Endodermal cell (in vitro differentiated cells): ENCODE results near the gene CGREF1. TPM values are rescaled to one million over a fixed set of nuclear protein-coding genes. Genes with fewer than 3 reads are reported as not detected.

Experiments
- DNase-seq: peaks from one replicate; pipeline ENCODE4 v3.0.0-alpha.2; 2017
- H3K27ac ChIP-seq: 2 replicates; pipeline ENCODE4 v1.5.1; 2013; ENCODE audit warnings: mild to moderate bottlenecking, low read depth, low read length, moderate library complexity
- H3K27me3 ChIP-seq: 2 replicates; pipeline ENCODE4 v1.6.1; 2013; ENCODE audit warnings: mild to moderate bottlenecking, low read length, moderate library complexity; ENCODE audit not compliant: insufficient read depth, control insufficient read depth, poor library complexity, severe bottlenecking
- H3K36me3 ChIP-seq: 2 replicates; pipeline ENCODE4 v1.7.0; 2013; ENCODE audit warnings: mild to moderate bottlenecking, low read length, moderate library complexity; ENCODE audit not compliant: control insufficient read depth, insufficient read depth
- H3K4me1 ChIP-seq: one replicate; pipeline ENCODE4 v1.7.0; 2013; ENCODE audit warnings: low read length; ENCODE audit not compliant: control insufficient read depth, insufficient read depth
- H3K4me3 ChIP-seq: 2 replicates; pipeline ENCODE4 v1.5.1; 2013; ENCODE audit warnings: mild to moderate bottlenecking, low read length, moderate library complexity
- H3K9ac ChIP-seq: 2 replicates; pipeline ENCODE4 v1.6.1; 2013; ENCODE audit warnings: mild to moderate bottlenecking, low read length, moderate library complexity; ENCODE audit not compliant: poor library complexity, severe bottlenecking; ENCODE audit errors: extremely low read depth
- H3K9me3 ChIP-seq: 2 replicates; pipeline ENCODE4 v1.6.1; 2013; ENCODE audit warnings: mild to moderate bottlenecking, low read length, moderate library complexity; ENCODE audit not compliant: control insufficient read depth
- H3K27ac Mint-ChIP-seq: 2 replicates; pipeline ENCODE4 v1.8.0; 2020; ENCODE audit warnings: mixed read lengths
- H3K27me3 Mint-ChIP-seq: 2 replicates; pipeline ENCODE4 v1.8.0; 2021; ENCODE audit warnings: mild to moderate bottlenecking, mixed read lengths; ENCODE audit not compliant: insufficient read depth
- H3K36me3 Mint-ChIP-seq: 2 replicates; pipeline ENCODE4 v1.8.0; 2020; ENCODE audit warnings: low read depth, mixed read lengths
- H3K4me1 Mint-ChIP-seq: 2 replicates; pipeline ENCODE4 v1.8.0; 2020; ENCODE audit warnings: mixed read lengths
- H3K4me3 Mint-ChIP-seq: 2 replicates; pipeline ENCODE4 v1.8.0; 2020; ENCODE audit warnings: mild to moderate bottlenecking, moderate library complexity, mixed read lengths
- H3K9me3 Mint-ChIP-seq: 2 replicates; pipeline ENCODE4 v1.8.0; 2020; ENCODE audit warnings: mild to moderate bottlenecking, mixed read lengths
- WGBS, 2 experiments: methylation state at CpG; one replicate each; pipeline versions ENCODE4 v1.1.5 to v1.1.7; 2013; ENCODE audit warnings: missing lambda C conversion rate in 2 of 2, mixed read lengths in 1 of 2; ENCODE audit not compliant: insufficient coverage in 1 of 2, insufficient read length in 1 of 2; 5-methylcytosine and 5-hydroxymethylcytosine counted together
- total RNA-seq, 2 donors: library from RNA; stranded (reverse); fragmentation: NEBNext Ultra II Directional in 1 of 2; extraction: Animal tissue kit (Norgen Biotek cat#: 25700) in 1 of 2; gene quantifications; 2 replicates in 1 of 2; 3 replicates in 1 of 2; pipeline ENCODE4 v1.2.1, GENCODE V29; 2021
- TF ChIP-seq, protein P1 (sequence below): fragments of 200-600 bp; sonication (generic); conservative IDR thresholded peaks from 2 replicates; pipeline ENCODE4 v1.5.0; 2021; ENCODE audit warnings: antibody characterized with exemption, mild to moderate bottlenecking

The CGREF1 gene
- total RNA-seq, 2 donors from 2014 or later = 0.20 to 0.33 TPM

DNA sequence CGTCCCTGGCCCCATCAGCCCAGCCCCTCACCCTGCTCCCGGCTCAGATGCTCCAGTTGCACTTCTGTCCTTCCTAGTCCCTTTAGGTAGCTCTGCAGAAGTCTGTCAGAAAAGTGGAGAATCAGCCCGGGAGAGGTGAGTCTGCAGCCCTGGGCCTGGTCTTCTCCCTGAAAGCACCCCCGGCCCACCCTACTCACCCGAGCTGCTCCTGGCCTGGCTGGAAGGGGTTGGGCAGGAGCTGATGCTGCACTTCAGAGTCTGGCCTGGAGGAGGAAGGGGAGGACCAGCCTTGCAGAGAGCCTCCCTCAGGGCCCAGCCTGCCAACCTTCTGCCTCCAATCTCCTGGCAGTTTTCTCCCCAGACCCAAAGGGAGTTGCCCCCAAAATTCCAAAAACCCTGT lies 16.6 kb downstream of the CGREF1 start:
- H3K9ac ChIP-seq = no peak overlapping the region
- no peak for DNase-seq
- no peak overlapping the region for H3K27ac ChIP-seq
- no peaks in the 10 kb centered on the region for H3K4me1 ChIP-seq
- H3K9me3 Mint-ChIP-seq = no peaks in the 10 kb centered on the region
- H3K4me1 Mint-ChIP-seq = no peaks in the 10 kb centered on the region
- H3K27me3 Mint-ChIP-seq = peaks cover 3% of the 10 kb centered on the region
- H3K9me3 ChIP-seq = no peaks in the 10 kb centered on the region
- peaks cover 6% of the 10 kb centered on the region for H3K27me3 ChIP-seq
- no peaks in the 10 kb centered on the region for H3K36me3 ChIP-seq
- H3K36me3 Mint-ChIP-seq = no peaks in the 10 kb centered on the region
- TF ChIP-seq, protein P1, sequence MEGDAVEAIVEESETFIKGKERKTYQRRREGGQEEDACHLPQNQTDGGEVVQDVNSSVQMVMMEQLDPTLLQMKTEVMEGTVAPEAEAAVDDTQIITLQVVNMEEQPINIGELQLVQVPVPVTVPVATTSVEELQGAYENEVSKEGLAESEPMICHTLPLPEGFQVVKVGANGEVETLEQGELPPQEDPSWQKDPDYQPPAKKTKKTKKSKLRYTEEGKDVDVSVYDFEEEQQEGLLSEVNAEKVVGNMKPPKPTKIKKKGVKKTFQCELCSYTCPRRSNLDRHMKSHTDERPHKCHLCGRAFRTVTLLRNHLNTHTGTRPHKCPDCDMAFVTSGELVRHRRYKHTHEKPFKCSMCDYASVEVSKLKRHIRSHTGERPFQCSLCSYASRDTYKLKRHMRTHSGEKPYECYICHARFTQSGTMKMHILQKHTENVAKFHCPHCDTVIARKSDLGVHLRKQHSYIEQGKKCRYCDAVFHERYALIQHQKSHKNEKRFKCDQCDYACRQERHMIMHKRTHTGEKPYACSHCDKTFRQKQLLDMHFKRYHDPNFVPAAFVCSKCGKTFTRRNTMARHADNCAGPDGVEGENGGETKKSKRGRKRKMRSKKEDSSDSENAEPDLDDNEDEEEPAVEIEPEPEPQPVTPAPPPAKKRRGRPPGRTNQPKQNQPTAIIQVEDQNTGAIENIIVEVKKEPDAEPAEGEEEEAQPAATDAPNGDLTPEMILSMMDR = no peak
- H3K27ac Mint-ChIP-seq = no peak overlapping the region
- WGBS, 2 experiments = 92% methylated on average over 5 of the region's 5 CpGs; no CpG with 5 or more reads in 1 of the 2 experiments
- no peak overlapping the region for H3K4me3 ChIP-seq
- no peak overlapping the region for H3K4me3 Mint-ChIP-seq

- Mint-ChIP-seq H3K27ac (peak overlapping the region; percentile 49), H3K4me1 (peaks cover 4% of the 10 kb centered on the region), H3K27me3 (no peaks in the 10 kb centered on the region), H3K36me3 (no peaks in the 10 kb centered on the region), H3K9me3 (no peaks in the 10 kb centered on the region), H3K4me3 (no peak overlapping the region)
- peaks cover 5% of the 10 kb centered on the region for H3K27me3 ChIP-seq
- TF ChIP-seq, protein P1 = no peak
- no peaks in the 10 kb centered on the region for H3K36me3 ChIP-seq
- no peak overlapping the region for H3K27ac ChIP-seq
- H3K4me3 ChIP-seq = no peak overlapping the region
- no peak for DNase-seq
- H3K4me1 ChIP-seq = peaks cover 5% of the 10 kb centered on the region
- no peak overlapping the region for H3K9ac ChIP-seq
- no peaks in the 10 kb centered on the region for H3K9me3 ChIP-seq
- WGBS, 2 experiments = 82 to 83% methylated on average over 8 to 10 of the region's 10 CpGs
These were observed 18.9 kb downstream of the CGREF1 start for GRCh38 chr2:27100036-27100435.

GRCh38 chr2:27099334-27099955 lies 19.5 kb downstream of the CGREF1 start:
- no peak overlapping the region for H3K9ac ChIP-seq
- no peak for DNase-seq
- no peak overlapping the region for H3K27ac ChIP-seq
- Mint-ChIP-seq H3K36me3 (no peaks in the 10 kb centered on the region), H3K27ac (no peak overlapping the region), H3K4me3 (no peak overlapping the region), H3K27me3 (no peaks in the 10 kb centered on the region), H3K4me1 (peaks cover 4% of the 10 kb centered on the region), H3K9me3 (no peaks in the 10 kb centered on the region)
- no peaks in the 10 kb centered on the region for H3K36me3 ChIP-seq
- 89 to 90% methylated on average over 12 to 19 of the region's 19 CpGs for WGBS, 2 experiments
- TF ChIP-seq, protein P1 = no peak
- H3K9me3 ChIP-seq = no peaks in the 10 kb centered on the region
- no peaks in the 10 kb centered on the region for H3K27me3 ChIP-seq
- no peak overlapping the region for H3K4me3 ChIP-seq
- peaks cover 5% of the 10 kb centered on the region for H3K4me1 ChIP-seq
